ENCODE data around the gene DCP1A.
A peak's percentile ranks its signal among the peaks of the same experiment; 100 is the strongest.
"Not testable (repeated sequence)": the region's sequence is repeated elsewhere in the genome, so short reads cannot be mapped to it uniquely, and the experiment has no call there.

DCP1A gene

DNA sequence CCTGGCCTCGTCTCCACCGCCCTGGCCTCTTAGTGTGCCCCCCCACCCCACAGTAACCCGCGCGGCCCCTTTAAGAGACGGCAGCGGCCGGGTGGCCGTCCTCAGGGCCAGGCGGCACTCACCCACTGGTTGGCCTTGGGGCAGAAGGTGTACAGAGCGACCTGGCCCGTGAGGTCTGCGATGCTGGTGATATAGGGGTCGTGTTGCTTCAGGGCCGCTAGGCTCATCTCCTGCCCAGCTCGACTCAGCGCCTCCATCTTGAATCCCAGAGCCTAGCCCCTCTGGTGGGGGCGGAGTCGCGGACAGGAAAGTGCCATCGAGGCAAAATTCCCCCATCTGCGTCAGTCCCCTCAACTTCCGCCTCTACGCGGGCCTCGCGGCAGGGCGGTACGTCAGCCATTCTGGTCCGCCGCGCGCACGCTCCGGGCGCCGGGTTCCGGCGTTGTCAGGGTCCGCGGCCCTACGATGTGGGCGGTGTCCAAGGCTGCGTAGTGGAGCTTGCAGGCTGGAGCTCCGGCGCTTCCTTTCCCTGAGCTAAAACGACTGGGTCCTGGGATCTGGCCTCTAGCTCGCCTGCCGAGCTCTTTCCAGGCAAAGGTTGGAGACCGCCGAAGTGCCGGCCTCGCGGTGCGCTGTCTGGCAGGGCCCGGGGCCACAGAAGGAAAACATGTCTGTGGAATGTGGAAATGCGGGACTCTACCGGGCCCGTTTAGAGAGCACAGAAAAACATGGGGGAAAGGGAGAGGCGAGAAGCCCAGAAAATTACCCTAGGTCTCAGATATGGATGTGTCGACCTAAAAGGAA is at the start of gene DCP1A:
Gene DCP1A (minus strand): TSS at position 283 of the 804 bp plus-strand sequence. CDS start 26 bp downstream, at position 257.
- peak; percentile 90 to 95 (median 92) for DNase-seq (ENCODE audit: low read depth in 2 of 3, low spot score in 2 of 3)

DNA sequence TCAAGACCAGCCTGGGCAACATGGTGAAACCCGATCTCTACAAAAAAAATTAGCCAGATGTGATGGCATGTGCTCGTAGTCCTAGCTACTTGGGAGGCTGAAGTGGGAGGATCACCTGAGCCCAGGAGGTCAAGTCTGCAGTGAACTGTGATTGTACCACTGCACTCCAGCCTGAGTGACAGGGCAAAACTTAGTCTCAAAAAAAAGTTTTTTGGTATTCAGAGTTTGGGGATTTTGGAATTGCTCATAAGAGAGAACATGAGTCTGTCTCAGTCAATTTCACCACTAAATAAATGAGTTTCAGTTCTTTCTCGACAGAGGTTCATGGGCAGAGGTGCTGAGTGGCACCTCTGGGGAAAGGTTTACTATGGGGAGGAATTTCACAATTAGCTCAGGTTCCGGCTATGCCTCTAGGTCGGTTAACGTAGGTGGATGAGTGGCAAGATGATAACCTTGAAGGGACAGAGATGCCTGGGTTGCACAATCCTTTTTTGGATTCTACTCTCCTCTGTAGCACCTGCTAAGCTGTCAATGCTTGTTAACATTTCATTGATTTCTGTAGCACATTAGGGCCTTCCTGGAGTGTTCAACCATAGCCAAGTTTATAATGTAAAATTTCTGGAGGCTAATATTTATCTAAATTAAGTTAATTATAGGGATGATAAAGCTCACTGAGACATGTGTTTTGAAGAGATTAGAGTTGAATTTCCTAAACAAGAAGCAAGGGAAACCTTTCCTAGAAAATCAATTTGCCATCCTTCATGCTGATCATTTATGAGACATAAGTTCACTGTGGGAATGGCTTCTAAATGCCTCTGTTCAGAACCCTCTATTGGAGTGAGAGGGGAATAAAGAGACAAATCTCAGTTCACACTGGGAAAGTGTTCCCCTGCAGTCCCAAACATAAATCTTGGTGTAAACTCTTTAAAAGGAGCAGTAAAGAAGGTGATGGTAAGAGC is 37.4 kb upstream of the DCP1A start:
- DNase-seq (ENCODE audit: low read depth in 2 of 3, low spot score in 2 of 3): no peak

GRCh38 chr3:53382106-53382505 is 34.8 kb upstream of the DCP1A start:
- no peak for DNase-seq (ENCODE audit: low read depth in 2 of 3, low spot score in 2 of 3)

GRCh38 chr3:53380306-53380705 is 33.0 kb upstream of the DCP1A start:
- no peak for DNase-seq (ENCODE audit: low read depth in 2 of 3, low spot score in 2 of 3)

GRCh38 chr3:53379898-53380297 is 32.6 kb upstream of the DCP1A start:
- no peak for DNase-seq (ENCODE audit: low read depth in 2 of 3, low spot score in 2 of 3)

- DNase-seq (ENCODE audit: low read depth in 2 of 3, low spot score in 2 of 3): no peak
Measured at GRCh38 chr3:53377794-53378193, 30.5 kb upstream of the DCP1A start.

GRCh38 chr3:53376679-53377078 is 29.3 kb upstream of the DCP1A start:
- no peak for DNase-seq (ENCODE audit: low read depth in 2 of 3, low spot score in 2 of 3)

DNA sequence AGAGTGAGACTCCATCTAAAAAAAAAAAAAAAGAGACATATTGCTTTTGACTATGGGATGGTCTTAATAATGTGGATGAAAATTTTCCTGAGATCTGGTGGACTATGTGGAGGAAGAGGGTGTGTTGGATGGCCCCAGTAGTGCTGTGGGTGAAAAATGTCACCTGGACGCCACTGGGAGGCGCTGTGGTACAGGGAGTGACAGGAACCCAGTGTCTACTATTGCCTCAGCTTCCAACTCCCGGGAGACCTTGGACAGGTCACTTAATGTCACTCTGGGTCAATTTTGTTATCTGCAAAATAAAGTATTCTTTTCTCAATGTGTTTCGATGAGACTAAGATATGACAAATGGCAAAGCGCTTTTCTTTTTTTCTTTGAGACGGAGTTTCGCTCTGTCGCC is 27.7 kb upstream of the DCP1A start:
- DNase-seq (ENCODE audit: low read depth in 2 of 3, low spot score in 2 of 3): peak; percentile 24 to 58 (median 27)

GRCh38 chr3:53370719-53371118 is 23.4 kb upstream of the DCP1A start:
- not testable (repeated sequence) for DNase-seq (ENCODE audit: low read depth in 2 of 3, low spot score in 2 of 3)

GRCh38 chr3:53361852-53362251 is 14.5 kb upstream of the DCP1A start:
- DNase-seq (ENCODE audit: low read depth in 2 of 3, low spot score in 2 of 3): no peak

DNA sequence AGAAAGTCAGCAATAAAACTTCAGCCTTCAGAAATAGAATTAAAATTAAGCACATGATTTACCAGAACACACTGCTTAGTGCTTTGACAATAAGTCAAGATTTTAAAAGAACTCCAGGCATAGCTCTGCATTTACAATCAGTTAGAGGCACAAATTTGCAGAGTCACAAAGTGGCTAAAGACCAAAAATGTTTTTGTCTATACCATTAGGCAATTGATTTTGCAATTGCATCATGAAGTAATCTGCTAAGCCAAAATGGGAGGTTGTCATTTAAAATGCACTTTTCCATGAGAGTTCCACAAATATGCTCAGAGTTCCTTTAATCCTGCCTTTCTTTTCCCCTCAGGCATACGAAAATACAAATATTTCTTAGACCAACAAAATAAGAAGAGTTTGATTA is 10.1 kb upstream of the DCP1A start:
- DNase-seq (ENCODE audit: low read depth in 2 of 3, low spot score in 2 of 3): no peak

DNA sequence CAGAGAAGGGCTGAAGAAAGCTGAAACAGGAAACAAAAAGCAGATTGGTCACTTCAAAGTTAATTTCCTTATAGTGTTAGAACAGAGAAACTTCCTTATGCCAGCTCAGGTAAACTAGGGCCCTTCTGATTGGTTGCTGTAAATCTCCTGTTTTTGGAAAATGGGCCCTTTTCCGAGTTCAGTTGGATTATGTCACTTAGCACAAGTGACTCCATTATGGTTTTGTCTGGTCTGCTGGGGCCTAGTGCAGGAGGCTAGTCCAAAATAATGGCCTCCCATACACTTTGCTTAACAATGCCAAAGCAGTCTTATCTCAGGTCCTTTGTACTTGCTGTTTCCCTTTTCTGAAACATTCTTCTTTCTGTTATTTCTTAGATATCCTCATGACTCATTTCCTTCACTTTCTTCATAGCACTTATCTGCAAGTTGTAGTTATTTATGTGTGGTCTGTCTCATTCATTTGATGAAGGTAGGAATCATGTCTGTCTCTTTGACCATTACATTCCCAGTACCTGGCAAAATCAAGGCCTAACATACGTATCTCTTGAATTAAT is 7.7 kb upstream of the DCP1A start:
- no peak for DNase-seq (ENCODE audit: low read depth in 2 of 3, low spot score in 2 of 3)

DNA sequence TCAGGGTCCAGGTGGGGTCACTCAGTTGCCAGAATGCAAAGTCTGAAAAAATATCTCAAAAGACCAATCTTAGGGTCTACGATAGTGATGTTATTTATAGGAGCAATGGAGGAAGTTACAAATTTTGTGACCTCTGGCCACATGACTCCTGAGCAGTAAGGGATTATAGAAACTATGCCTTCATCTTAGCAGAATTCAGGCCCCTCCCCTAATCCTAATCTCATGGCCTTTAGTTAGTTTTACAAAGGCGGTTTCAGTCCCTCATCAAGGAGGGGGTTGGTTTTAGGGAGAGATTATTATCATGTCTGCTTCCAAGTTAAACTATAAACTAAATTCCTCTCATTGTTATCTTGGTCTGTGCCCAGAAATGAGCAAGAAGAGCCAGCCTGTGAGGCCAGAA is 5.9 kb upstream of the DCP1A start:
- DNase-seq (ENCODE audit: low read depth in 2 of 3, low spot score in 2 of 3): no peak

DNA sequence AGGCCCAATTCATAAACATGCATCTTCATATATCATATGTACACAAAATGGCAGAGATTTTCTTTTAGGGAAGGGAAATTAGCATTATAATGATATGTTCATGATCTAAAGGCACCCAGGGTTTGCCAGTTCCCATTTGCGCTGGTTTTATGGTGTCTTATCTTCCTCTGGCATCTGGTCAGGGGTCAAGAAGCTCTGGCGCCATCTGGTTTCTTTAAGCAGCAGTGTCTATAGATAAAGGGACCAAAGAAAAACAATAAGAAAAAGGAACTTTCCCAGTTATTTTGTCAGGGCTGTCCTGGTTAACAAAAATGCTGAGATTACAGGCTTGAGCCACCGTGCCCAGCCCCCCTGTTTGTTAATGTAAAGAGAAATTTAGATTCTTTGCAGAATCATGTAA is 3.3 kb upstream of the DCP1A start:
- no peak for DNase-seq (ENCODE audit: low read depth in 2 of 3, low spot score in 2 of 3)

DNA sequence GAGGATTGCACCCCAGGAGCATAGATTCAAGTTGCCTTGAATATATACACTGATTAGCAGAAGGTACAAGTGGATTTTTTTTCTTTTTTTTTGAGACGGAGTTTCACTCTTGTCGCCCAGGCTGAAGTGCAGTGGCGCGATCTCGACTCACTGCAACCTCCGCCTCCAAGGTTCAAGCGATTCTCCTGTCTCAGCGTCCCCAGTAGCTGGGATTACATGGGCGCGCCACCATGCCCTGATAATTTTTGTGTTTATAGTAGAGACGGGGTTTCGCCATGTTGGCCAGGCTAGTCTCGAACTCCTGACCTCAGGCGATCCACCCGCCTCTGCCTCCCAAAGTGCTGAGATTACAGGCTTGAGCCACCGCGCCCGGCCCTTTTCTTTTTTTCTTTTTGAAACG is 775 bp upstream of the DCP1A start:
- DNase-seq (ENCODE audit: low read depth in 2 of 3, low spot score in 2 of 3): not testable (repeated sequence)

DNA sequence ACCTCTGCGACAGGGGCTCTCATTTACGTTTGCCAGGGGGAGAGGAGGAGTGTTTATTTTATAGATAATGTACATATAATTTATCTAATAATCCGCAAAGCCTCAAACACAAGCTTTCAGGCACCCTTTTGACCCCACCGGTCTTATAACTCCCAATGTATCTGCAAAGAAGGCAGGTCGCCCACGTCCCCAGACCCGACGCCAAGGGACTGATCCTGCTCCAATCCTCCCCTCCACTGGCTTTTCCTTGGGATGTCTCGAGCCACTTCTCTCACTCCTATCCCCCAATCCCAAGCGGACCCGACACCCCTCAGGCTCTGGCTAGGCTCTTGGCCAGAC is 452 bp downstream of the DCP1A start:
- DNase-seq (ENCODE audit: low read depth in 2 of 3, low spot score in 2 of 3): no peak

DNA sequence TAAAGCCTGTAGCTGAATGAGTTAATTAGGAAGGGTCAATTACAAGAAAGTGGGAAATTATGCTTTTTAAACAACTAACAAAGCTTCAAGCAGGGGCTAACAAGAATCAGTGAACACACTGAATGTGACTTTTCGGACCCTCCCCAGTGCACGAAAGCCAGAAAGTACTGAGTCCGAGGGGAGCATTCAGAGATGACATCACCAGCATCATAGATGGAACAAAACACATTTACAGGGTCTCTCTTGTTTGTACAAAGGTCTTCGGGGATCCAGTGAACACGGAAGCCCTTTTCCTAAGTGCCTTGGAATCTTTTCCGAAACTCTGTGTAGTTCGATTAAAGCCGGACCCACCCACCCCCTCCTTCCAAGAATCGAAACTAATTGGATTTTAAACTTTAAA is 829 bp downstream of the DCP1A start:
- no peak for DNase-seq (ENCODE audit: low read depth in 2 of 3, low spot score in 2 of 3)

- no peak for DNase-seq (ENCODE audit: low read depth in 2 of 3, low spot score in 2 of 3)
Measured at GRCh38 chr3:53342353-53342752, 5.0 kb downstream of the DCP1A start.

- no peak for DNase-seq (ENCODE audit: low read depth in 2 of 3, low spot score in 2 of 3)
Measured at GRCh38 chr3:53337167-53337940, 10.0 kb downstream of the DCP1A start.

DNA sequence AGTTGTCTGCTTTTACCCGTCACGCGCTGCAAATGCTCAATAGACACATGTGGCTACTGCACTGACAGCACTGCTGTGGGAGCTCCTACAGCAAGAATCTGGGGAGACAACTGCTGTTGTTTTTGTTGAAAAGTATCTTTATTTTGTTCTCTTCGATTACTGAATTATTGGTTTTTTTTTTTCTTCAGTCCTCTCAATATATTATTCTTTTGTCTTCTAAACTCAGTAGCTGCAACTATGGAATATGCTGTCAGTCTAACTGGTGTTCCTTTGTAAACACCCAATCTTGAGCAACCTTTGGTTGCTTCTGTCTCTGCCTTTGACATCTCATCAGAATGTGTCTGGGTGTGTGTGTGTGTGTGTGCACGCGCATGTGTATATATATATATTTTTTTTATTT is 12.6 kb downstream of the DCP1A start:
- no peak for DNase-seq (ENCODE audit: low read depth in 2 of 3, low spot score in 2 of 3)

GRCh38 chr3:53331871-53332270 is 15.5 kb downstream of the DCP1A start:
- no peak for DNase-seq (ENCODE audit: low read depth in 2 of 3, low spot score in 2 of 3)

Data from activated CD8-positive, alpha-beta memory T cell treated with anti-CD3 and anti-CD28 coated beads for 48 hours (primary cell).